Liver (tissue), 9 donors: ENCODE results near the gene ZNF358. TPM values are rescaled to one million over a fixed set of nuclear protein-coding genes. Genes with fewer than 3 reads are reported as not detected.

Experiments used
- DNase-seq: peaks from one replicate; pipeline ENCODE4 v3.0.0-alpha.2; 2017; ENCODE audit warnings: low spot score
- H3K27ac ChIP-seq, 2 donors: one replicate each; pipeline ENCODE4 v1.7.0; 2013; ENCODE audit warnings: inconsistent platforms in 2 of 2, low read length in 2 of 2, control low read depth in 1 of 2, low read depth in 1 of 2, mild to moderate bottlenecking in 1 of 2
- H3K27me3 ChIP-seq, 4 donors: one replicate each; pipeline versions ENCODE4 v1.6.1 to v1.7.0; 2013; ENCODE audit warnings: low read length in 3 of 4, inconsistent platforms in 1 of 4, mild to moderate bottlenecking in 1 of 4, moderate library complexity in 1 of 4; ENCODE audit not compliant: control insufficient read depth in 4 of 4, insufficient read depth in 4 of 4
- H3K36me3 ChIP-seq, 4 donors: one replicate each; pipeline versions ENCODE4 v1.6.1 to v1.7.0; 2013; ENCODE audit warnings: low read length in 3 of 4, mild to moderate bottlenecking in 3 of 4, low read depth in 1 of 4, moderate library complexity in 1 of 4; ENCODE audit not compliant: control insufficient read depth in 4 of 4, insufficient read depth in 3 of 4
- H3K4me1 ChIP-seq, 4 donors: one replicate each; pipeline versions ENCODE4 v1.6.1 to v1.7.0; 2013; ENCODE audit warnings: low read length in 3 of 4, mild to moderate bottlenecking in 3 of 4, moderate library complexity in 1 of 4; ENCODE audit not compliant: control insufficient read depth in 4 of 4, insufficient read depth in 4 of 4
- H3K4me3 ChIP-seq, 3 donors: one replicate each; pipeline versions ENCODE4 v1.6.1 to v1.7.0; 2013; ENCODE audit warnings: low read length in 3 of 3, control low read depth in 1 of 3, low read depth in 1 of 3, mild to moderate bottlenecking in 1 of 3
- H3K9ac ChIP-seq, 2 donors: one replicate each; pipeline ENCODE4 v1.7.0; 2013; ENCODE audit warnings: low read length in 2 of 2, mild to moderate bottlenecking in 2 of 2, moderate library complexity in 2 of 2, control low read depth in 1 of 2, low read depth in 1 of 2
- H3K9me3 ChIP-seq, 4 donors: one replicate each; pipeline versions ENCODE4 v1.6.1 to v1.7.0; 2013; ENCODE audit warnings: low read length in 3 of 4; ENCODE audit not compliant: control insufficient read depth in 4 of 4
- ATF3 ChIP-seq: IDR thresholded peaks from 2 replicates; pipeline ENCODE4 v1.6.1; 2016; ENCODE audit warnings: antibody characterized with exemption
- CTCF ChIP-seq: fragments of 150-350 bp; IDR thresholded peaks from 2 replicates; pipeline ENCODE4 v1.5.1; 2017; ENCODE audit warnings: improper control_type of control experiment, low read depth, low read length; ENCODE audit not compliant: missing input control
- EGR1 ChIP-seq, 2 donors: IDR thresholded peaks; 2 replicates each; pipeline ENCODE4 v1.6.1; 2016 to 2018; ENCODE audit warnings: antibody characterized with exemption in 2 of 2, low read depth in 2 of 2
- FOXA1 ChIP-seq: IDR thresholded peaks from 2 replicates; pipeline ENCODE4 v1.6.1; 2016; ENCODE audit warnings: antibody characterized with exemption
- FOXA2 ChIP-seq: IDR thresholded peaks from 2 replicates; pipeline ENCODE4 v1.6.1; 2016; ENCODE audit warnings: antibody characterized with exemption
- HNF4A ChIP-seq, 2 donors: conservative IDR thresholded peaks; 2 replicates each; pipeline ENCODE4 v1.6.1; 2016; ENCODE audit warnings: antibody characterized with exemption in 2 of 2, mild to moderate bottlenecking in 2 of 2
- JUND ChIP-seq, 2 donors: IDR thresholded peaks; 2 replicates each; pipeline ENCODE4 v1.6.1; 2016; ENCODE audit warnings: antibody characterized with exemption in 2 of 2
- MAX ChIP-seq: IDR thresholded peaks from 2 replicates; pipeline ENCODE4 v1.6.1; 2016; ENCODE audit warnings: antibody characterized with exemption
- NR2F2 ChIP-seq: IDR thresholded peaks from 2 replicates; pipeline ENCODE4 v1.6.1; 2016; ENCODE audit warnings: antibody characterized with exemption
- RAD21 ChIP-seq, 2 donors: IDR thresholded peaks; 2 replicates each; pipeline ENCODE4 v1.6.1; 2016; ENCODE audit warnings: antibody characterized with exemption in 2 of 2, mild to moderate bottlenecking in 2 of 2
- RXRA ChIP-seq, 2 donors: IDR thresholded peaks; 2 replicates each; pipeline ENCODE4 v1.6.1; 2017 to 2018; ENCODE audit warnings: antibody characterized with exemption in 2 of 2, mild to moderate bottlenecking in 1 of 2
- SP1 ChIP-seq: IDR thresholded peaks from 2 replicates; pipeline ENCODE4 v1.6.1; 2018; ENCODE audit warnings: antibody characterized with exemption, mild to moderate bottlenecking
- TAF1 ChIP-seq: conservative IDR thresholded peaks from 2 replicates; pipeline ENCODE4 v1.6.1; 2016; ENCODE audit warnings: antibody characterized with exemption, mild to moderate bottlenecking
- YY1 ChIP-seq: IDR thresholded peaks from 2 replicates; pipeline ENCODE4 v1.6.1; 2016; ENCODE audit warnings: antibody characterized with exemption, mild to moderate bottlenecking
- WGBS: extraction: QIAGEN DNeasy Blood & Tissue Kit; methylation state at CpG from one replicate; pipeline ENCODE4 v1.1.7; 2013; 5-methylcytosine and 5-hydroxymethylcytosine counted together
- polyA plus RNA-seq, 2 donors: library from polyadenylated mRNA; stranded (reverse) in 1 of 2; unstranded in 1 of 2; fragments of 200-250 nt in 1 of 2; fragments of >200 nt in 1 of 2; fragmentation: Nextera tagmentation in 1 of 2; extraction: Ambion mirVana in 1 of 2; gene quantifications; one replicate each; pipeline versions ENCODE4 v1.2.1 to v1.2.3, GENCODE V29; 2013 to 2015
- total RNA-seq, 2 donors: library from RNA; depleted of rRNA; stranded (reverse); fragments of >200 nt; gene quantifications; one replicate each; pipeline ENCODE4 v1.2.3, GENCODE V29; 2014
- donor health status: healthy.
- donor health status: healthy.
- donor health status: healthy.
- donor health status: healthy.
- donor health status: healthy.

ZNF358 gene
- total and polyA plus RNA-seq, 4 donors = 5.7 to 18.2 (median 12.5) TPM

GRCh38 chr19:7544626-7545025, 28.7 kb downstream of the ZNF358 start (continued):
- TF ChIP-seq MAX (no peak), NR2F2 (no peak), FOXA1 (no peak), FOXA2 (no peak), HNF4A (conservative IDR thresholded peaks at IDR 0.05) (no peak), JUND (IDR thresholded peaks at IDR 0.05) (no peak), RXRA (IDR thresholded peaks at IDR 0.05) (no peak)

- no peak overlapping the region for H3K9ac ChIP-seq
- H3K36me3 ChIP-seq = peaks cover 10 to 32% (median 17%) of the 10 kb centered on the region in 4 donors
- H3K27ac ChIP-seq = peak overlapping the region in 1 of 2 donors; percentile 7
- H3K4me1 ChIP-seq = no peaks in the 10 kb centered on the region
- no peaks in the 10 kb centered on the region for H3K9me3 ChIP-seq
- no peak for TF ChIP-seq HNF4A (conservative IDR thresholded peaks at IDR 0.05)
- TF ChIP-seq TAF1 = no peak
- TF ChIP-seq EGR1 (IDR thresholded peaks at IDR 0.05; ENCODE audit: low read depth in 2 of 2) = no peak
- no peak for TF ChIP-seq YY1
- no peak for TF ChIP-seq RAD21 (IDR thresholded peaks at IDR 0.05)
- no peak for TF ChIP-seq JUND (IDR thresholded peaks at IDR 0.05)
- TF ChIP-seq ATF3 = no peak
- TF ChIP-seq RXRA (IDR thresholded peaks at IDR 0.05) = no peak
- no peak for TF ChIP-seq MAX
- TF ChIP-seq FOXA2 = no peak
- no peak for TF ChIP-seq CTCF
- no peak for TF ChIP-seq NR2F2
- no peak for TF ChIP-seq FOXA1
- TF ChIP-seq SP1 = no peak
- WGBS = 91% methylated on average over 8 of the region's 8 CpGs
- H3K27me3 ChIP-seq = no peaks in the 10 kb centered on the region
- no peak for DNase-seq
- no peak overlapping the region for H3K4me3 ChIP-seq
These were observed 29.4 kb downstream of the ZNF358 start for GRCh38 chr19:7545300-7545699.

DNA sequence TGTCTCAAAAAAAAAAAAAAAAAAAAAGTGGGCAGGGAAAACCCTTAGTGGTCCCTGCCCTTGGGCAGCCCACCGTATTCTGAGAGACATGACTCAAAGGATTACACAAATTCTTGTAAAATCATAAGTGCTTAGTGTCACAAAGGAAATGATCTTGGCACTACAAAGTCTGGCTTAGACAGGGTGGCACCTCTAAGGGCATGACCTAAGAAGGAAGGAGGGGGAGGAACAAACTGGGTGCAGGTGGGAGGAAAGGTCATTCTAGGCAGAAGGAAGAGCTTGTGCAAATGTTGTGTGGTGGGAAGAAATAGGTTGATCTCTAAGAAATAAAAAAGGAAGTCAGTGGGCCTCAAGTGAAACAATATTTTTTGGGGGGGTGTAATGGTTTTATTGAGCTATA, 30.0 kb downstream of the ZNF358 start:
- TF ChIP-seq ATF3 = no peak
- no peak for TF ChIP-seq RAD21 (IDR thresholded peaks at IDR 0.05)
- no peak for TF ChIP-seq MAX
- Histone ChIP-seq H3K9ac (no peak overlapping the region), H3K4me3 (no peak overlapping the region), H3K4me1 (no peaks in the 10 kb centered on the region), H3K36me3 (peaks cover 8 to 31% (median 16%) of the 10 kb centered on the region in 4 donors), H3K9me3 (no peaks in the 10 kb centered on the region), H3K27me3 (no peaks in the 10 kb centered on the region), H3K27ac (no peak overlapping the region)
- no peak for DNase-seq
- WGBS = 79% methylated on average over 1 of the region's 1 CpG
